ENCODE data around the gene DENND5B.

The DENND5B gene

DNA sequence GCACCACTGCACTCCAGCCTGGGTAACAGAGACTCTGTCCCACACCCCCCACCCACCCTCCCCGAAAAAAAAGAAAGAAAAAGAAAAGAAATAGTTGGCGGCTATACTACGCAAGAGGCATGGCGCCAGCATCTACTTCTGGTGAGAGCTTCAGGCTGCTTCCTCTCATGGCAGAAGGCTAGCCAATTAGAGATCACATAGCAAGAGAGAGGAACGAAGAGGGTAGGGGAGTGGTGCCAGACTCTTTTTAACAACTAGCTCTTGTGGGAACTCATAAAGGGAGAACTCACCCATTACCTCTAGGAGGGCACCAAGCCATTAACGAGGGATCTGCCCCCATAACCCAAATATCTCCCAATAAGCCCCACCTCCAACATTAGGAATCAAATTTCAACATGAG lies 6.2 kb downstream of the DENND5B start:
- Histone ChIP-seq H3K4me1 (ENCODE audit: low read length) (peaks cover 41% of the 10 kb centered on the region), H3K27me3 (ENCODE audit: low read depth, low read length) (no peaks in the 10 kb centered on the region), H3K9me3 (ENCODE audit: insufficient read depth, low read length) (peaks cover 11% of the 10 kb centered on the region; the same call in 1 of the 2 replicates), H4K20me1 (ENCODE audit: insufficient read depth, low read length) (no peaks in the 10 kb centered on the region), H3K27ac (ENCODE audit: low read length) (no peak overlapping the region), H3K4me3 (ENCODE audit: low read length) (no peak overlapping the region), H3K4me2 (ENCODE audit: low read length) (no peak overlapping the region), H3K79me2 (ENCODE audit: low read length) (peaks cover 89% of the 10 kb centered on the region), H2AFZ (ENCODE audit: low read depth, low read length) (no peak overlapping the region), H3K9ac (ENCODE audit: low read length) (no peak overlapping the region), H3K36me3 (replicated peaks; ENCODE audit: low read depth, low read length) (peaks cover 30% of the 10 kb centered on the region)
- no peak for TF ChIP-seq EZH2phosphoT487 (IDR thresholded peaks at IDR 0.05; ENCODE audit: low read depth)
- TF ChIP-seq, protein P1, sequence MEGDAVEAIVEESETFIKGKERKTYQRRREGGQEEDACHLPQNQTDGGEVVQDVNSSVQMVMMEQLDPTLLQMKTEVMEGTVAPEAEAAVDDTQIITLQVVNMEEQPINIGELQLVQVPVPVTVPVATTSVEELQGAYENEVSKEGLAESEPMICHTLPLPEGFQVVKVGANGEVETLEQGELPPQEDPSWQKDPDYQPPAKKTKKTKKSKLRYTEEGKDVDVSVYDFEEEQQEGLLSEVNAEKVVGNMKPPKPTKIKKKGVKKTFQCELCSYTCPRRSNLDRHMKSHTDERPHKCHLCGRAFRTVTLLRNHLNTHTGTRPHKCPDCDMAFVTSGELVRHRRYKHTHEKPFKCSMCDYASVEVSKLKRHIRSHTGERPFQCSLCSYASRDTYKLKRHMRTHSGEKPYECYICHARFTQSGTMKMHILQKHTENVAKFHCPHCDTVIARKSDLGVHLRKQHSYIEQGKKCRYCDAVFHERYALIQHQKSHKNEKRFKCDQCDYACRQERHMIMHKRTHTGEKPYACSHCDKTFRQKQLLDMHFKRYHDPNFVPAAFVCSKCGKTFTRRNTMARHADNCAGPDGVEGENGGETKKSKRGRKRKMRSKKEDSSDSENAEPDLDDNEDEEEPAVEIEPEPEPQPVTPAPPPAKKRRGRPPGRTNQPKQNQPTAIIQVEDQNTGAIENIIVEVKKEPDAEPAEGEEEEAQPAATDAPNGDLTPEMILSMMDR (IDR thresholded peaks at IDR 0.05; ENCODE audit: low read depth, low read length), result no peak

DNA sequence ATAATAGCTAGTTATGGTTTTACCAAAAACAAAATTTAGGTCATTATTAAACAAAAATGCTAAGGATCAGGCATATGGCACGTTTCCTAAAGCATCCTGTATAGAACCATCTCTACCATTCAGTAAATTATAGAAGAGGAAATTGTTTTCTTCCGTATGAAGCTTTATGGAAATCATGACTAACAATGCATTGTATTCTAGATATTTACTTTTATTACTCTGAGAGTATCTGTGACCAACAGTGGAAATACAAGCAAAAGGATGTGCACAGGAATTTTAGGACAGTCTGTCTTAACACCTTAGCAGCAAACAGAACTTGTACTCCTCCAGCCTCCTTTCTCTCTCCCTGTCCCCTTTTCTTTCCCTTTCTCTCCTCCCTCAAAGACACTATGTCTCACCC lies 7.1 kb downstream of the DENND5B start:
- peaks cover 84% of the 10 kb centered on the region for H3K79me2 ChIP-seq (ENCODE audit: low read length)
- no peak overlapping the region for H3K4me2 ChIP-seq (ENCODE audit: low read length)
- no peak overlapping the region for H3K9ac ChIP-seq (ENCODE audit: low read length)
- H4K20me1 ChIP-seq (ENCODE audit: insufficient read depth, low read length), result no peaks in the 10 kb centered on the region
- peaks cover 30% of the 10 kb centered on the region for H3K36me3 ChIP-seq (replicated peaks; ENCODE audit: low read depth, low read length)
- H3K27ac ChIP-seq (ENCODE audit: low read length), result no peak overlapping the region
- peaks cover 38% of the 10 kb centered on the region for H3K4me1 ChIP-seq (ENCODE audit: low read length)
- H2AFZ ChIP-seq (ENCODE audit: low read depth, low read length), result no peak overlapping the region
- H3K27me3 ChIP-seq (ENCODE audit: low read depth, low read length), result no peaks in the 10 kb centered on the region
- no peak overlapping the region for H3K4me3 ChIP-seq (ENCODE audit: low read length)
- peaks cover 11% of the 10 kb centered on the region; the same call in 1 of the 2 replicates for H3K9me3 ChIP-seq (ENCODE audit: insufficient read depth, low read length)
- TF ChIP-seq, protein P1 (IDR thresholded peaks at IDR 0.05; ENCODE audit: low read depth, low read length), result no peak
- TF ChIP-seq EZH2phosphoT487 (IDR thresholded peaks at IDR 0.05; ENCODE audit: low read depth), result no peak

DNA sequence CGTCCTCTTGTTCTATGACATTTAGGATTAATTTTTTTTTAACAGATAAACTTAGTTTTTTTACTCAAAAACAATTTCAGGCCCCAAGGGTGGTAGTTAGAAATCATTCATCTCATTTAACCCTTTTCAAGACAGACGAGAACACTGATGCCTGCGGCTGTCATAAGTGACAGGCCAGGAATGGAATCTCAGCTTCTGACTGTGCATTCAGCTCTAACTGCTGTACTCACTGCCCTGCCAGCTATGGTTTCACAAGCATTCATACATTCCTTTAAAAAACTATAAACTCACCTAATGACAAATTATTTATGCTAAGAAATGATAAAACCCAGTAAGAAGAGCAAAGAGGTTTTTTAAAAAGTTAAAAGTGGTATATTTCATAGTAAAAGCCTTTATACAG lies 8.8 kb downstream of the DENND5B start:
- TF ChIP-seq EZH2phosphoT487 (IDR thresholded peaks at IDR 0.05; ENCODE audit: low read depth), result no peak
- TF ChIP-seq, protein P1 (IDR thresholded peaks at IDR 0.05; ENCODE audit: low read depth, low read length), result no peak
- Histone ChIP-seq H4K20me1 (ENCODE audit: insufficient read depth, low read length) (no peaks in the 10 kb centered on the region), H3K4me1 (ENCODE audit: low read length) (peaks cover 33% of the 10 kb centered on the region), H3K4me3 (ENCODE audit: low read length) (no peak overlapping the region), H2AFZ (ENCODE audit: low read depth, low read length) (no peak overlapping the region), H3K9me3 (ENCODE audit: insufficient read depth, low read length) (peaks cover 8% of the 10 kb centered on the region; the same call in 1 of the 2 replicates), H3K4me2 (ENCODE audit: low read length) (no peak overlapping the region), H3K27me3 (ENCODE audit: low read depth, low read length) (no peaks in the 10 kb centered on the region), H3K79me2 (ENCODE audit: low read length) (peaks cover 79% of the 10 kb centered on the region), H3K36me3 (replicated peaks; ENCODE audit: low read depth, low read length) (peaks cover 17% of the 10 kb centered on the region), H3K27ac (ENCODE audit: low read length) (no peak overlapping the region), H3K9ac (ENCODE audit: low read length) (no peak overlapping the region)

DNA sequence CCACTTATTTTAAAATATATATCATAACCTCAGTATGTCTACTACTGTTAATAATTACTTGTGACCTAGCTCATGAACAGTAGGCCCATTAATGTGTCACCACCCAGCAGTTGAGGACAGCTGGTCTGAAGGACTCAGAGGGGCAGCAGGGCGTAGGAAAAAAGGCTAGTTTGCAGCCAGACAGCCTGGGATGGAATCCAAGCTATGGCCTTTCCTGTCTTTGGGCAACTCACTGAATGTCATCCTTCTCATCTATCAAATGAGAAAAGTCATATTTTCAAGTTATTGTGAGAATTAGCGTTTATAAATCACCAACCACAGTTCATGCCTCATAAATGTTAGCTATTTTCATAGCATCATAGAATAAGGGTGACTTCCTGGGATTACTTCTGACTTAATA lies 12.3 kb downstream of the DENND5B start:
- Histone ChIP-seq H3K27ac (ENCODE audit: low read length) (no peak overlapping the region), H3K27me3 (ENCODE audit: low read depth, low read length) (no peaks in the 10 kb centered on the region), H3K9ac (ENCODE audit: low read length) (no peak overlapping the region), H2AFZ (ENCODE audit: low read depth, low read length) (no peak overlapping the region), H3K4me1 (ENCODE audit: low read length) (peaks cover 24% of the 10 kb centered on the region), H3K4me2 (ENCODE audit: low read length) (no peak overlapping the region), H3K36me3 (replicated peaks; ENCODE audit: low read depth, low read length) (no peaks in the 10 kb centered on the region), H3K79me2 (ENCODE audit: low read length) (peaks cover 65% of the 10 kb centered on the region), H3K4me3 (ENCODE audit: low read length) (no peak overlapping the region), H4K20me1 (ENCODE audit: insufficient read depth, low read length) (no peaks in the 10 kb centered on the region), H3K9me3 (ENCODE audit: insufficient read depth, low read length) (no peaks in the 10 kb centered on the region)
- TF ChIP-seq, protein P1 (IDR thresholded peaks at IDR 0.05; ENCODE audit: low read depth, low read length), result no peak
- TF ChIP-seq EZH2phosphoT487 (IDR thresholded peaks at IDR 0.05; ENCODE audit: low read depth), result no peak
